H54 (cell line): Measurements from ENCODE around the gene ZKSCAN4.

Experiments used
- DNase-seq: peaks from one replicate; pipeline ENCODE4 v3.0.0; 2011; ENCODE audit warnings: low spot score, mixed read lengths; ENCODE audit not compliant: insufficient read length
- FAIRE-seq: peaks from 3 replicates; lab custom pipeline; 2011; peaks lifted over from hg19 to GRCh38; lab: Jason Lieb, UNC
- POLR2A ChIP-seq: IDR thresholded peaks from 2 replicates; pipeline ENCODE4 v1.6.1; 2011; ENCODE audit warnings: low read depth, mild to moderate bottlenecking, low read length

ZKSCAN4 gene

GRCh38 chr6:28209753-28210535, 42.1 kb downstream of the ZKSCAN4 start:
- DNase-seq (no peak), FAIRE-seq (no peak)
- TF ChIP-seq POLR2A: no peak

GRCh38 chr6:28208111-28208659, 43.9 kb downstream of the ZKSCAN4 start:
- TF ChIP-seq POLR2A: no peak
- no peak for FAIRE-seq
- DNase-seq: no peak

- FAIRE-seq: no peak
- no peak for TF ChIP-seq POLR2A
- DNase-seq: no peak
Measured at GRCh38 chr6:28207510-28208110, 44.5 kb downstream of the ZKSCAN4 start.

- FAIRE-seq: no peak
- TF ChIP-seq POLR2A: no peak
- no peak for DNase-seq
Measured at GRCh38 chr6:28206928-28207509, 45.0 kb downstream of the ZKSCAN4 start.

DNA sequence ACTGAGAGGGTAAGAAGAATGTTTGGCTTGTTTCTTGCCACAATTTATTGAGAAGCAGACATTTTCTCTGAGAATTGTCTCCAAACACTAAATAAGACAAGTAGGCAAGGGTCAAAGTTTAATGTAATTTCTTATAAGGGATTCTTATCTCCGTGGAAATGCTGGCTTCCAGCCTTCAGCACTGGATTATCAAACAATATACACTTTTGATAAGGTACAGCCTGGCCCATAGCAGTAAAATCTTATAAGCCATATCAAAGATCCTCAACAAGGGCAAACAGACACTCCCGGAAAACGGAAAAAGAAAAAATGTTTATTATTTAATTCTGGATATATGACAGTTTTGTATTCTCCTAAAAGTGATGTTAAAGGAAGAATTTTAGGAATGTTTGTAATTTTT, 45.5 kb downstream of the ZKSCAN4 start:
- FAIRE-seq (no peak), DNase-seq (no peak)
- no peak for TF ChIP-seq POLR2A

DNA sequence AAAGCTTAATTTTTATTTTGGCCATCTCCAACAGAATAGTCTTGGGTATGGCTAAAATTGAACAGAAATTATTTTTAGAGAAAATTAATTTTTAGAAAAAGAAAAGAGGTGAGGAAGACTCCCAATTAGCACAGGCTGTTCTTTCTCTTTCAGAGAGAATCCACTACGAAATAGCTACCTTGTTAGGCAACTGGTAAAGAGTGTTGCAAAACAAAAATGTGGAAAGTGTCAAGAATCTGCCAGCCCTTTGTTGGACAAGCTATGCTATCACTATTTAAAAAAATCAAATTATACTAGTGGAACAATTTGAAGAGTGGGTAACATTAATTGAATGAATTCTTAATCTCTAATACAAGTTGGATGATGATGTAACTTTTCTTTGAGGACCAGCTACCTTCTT, 46.2 kb downstream of the ZKSCAN4 start:
- no peak for TF ChIP-seq POLR2A
- DNase-seq (no peak), FAIRE-seq (no peak)

GRCh38 chr6:28203201-28203600, 48.9 kb downstream of the ZKSCAN4 start:
- no peak for DNase-seq
- no peak for FAIRE-seq
- no peak for TF ChIP-seq POLR2A

DNA sequence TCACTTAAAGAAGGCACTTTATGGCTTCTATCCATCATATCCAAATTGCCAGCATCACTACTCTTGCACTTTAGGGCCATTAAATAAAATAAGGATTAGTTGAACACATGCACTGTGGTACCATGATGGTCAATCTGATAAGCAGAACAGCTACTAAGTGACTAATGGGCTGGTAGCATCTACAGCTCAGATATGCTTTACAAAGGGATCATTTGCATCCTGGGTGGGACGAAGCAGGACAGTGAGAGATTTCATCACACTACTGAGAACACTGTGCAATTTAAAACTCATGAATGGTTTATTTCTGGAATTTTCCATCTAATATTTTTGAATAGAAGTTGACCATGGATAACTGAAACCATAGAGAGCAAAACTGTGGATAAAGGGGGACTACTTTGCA, 52.0 kb downstream of the ZKSCAN4 start:
- DNase-seq (no peak), FAIRE-seq (no peak)
- no peak for TF ChIP-seq POLR2A
